GM12878 (cell line): ENCODE data around the gene TRH. TPM values are rescaled to one million over a fixed set of nuclear protein-coding genes. Genes with fewer than 3 reads are reported as not detected.

Source experiments
- ATAC-seq: fragments of 200-7000 bp; cut with Tn5 transposase; 3 replicates; pipeline ENCODE4 v1.9.1; 2020; ENCODE audit warnings: mild to moderate bottlenecking, moderate library complexity
- BruUV-seq: library from RNA; stranded (reverse); fragments of 400-500 nt; replicated peaks from 2 replicates; lab custom pipeline; 2021; lab: Mats Ljungman, UMichigan
- CTCF ChIA-PET: fragments of 300-600 bp; sonication (Branson Sonifier 250); formaldehyde crosslinking; extraction: SDS; loops from one replicate; lab custom pipeline; 2021; ENCODE audit warnings: inconsistent platforms; lab: Yijun Ruan, JAX
- POLR2A ChIA-PET: fragments of 350-600 bp; formaldehyde crosslinking; extraction: SDS; loops from one replicate; lab custom pipeline; 2021; ENCODE audit warnings: inconsistent platforms; lab: Charles Lee
- RAD21 ChIA-PET: fragments of 300-600 bp; sonication (Branson Sonifier 250); formaldehyde crosslinking; loops from one replicate; lab custom pipeline; 2023; ENCODE audit warnings: antibody characterized with exemption; ENCODE audit not compliant: unreplicated experiment; lab: Charles Lee
- SMC1A ChIA-PET: fragments of 300-600 bp; sonication (Branson Sonifier 250); formaldehyde crosslinking; loops from one replicate; lab custom pipeline; 2023; ENCODE audit not compliant: unreplicated experiment, uncharacterized antibody; lab: Charles Lee
- DNase-seq: peaks from one replicate; pipeline ENCODE4 v3.0.0-alpha.2; 2011; ENCODE audit warnings: low read depth, low spot score
- FAIRE-seq: peaks from 3 replicates; lab custom pipeline; 2011; peaks lifted over from hg19 to GRCh38; lab: Jason Lieb, UNC
- H2AFZ ChIP-seq: 2 replicates; pipeline ENCODE4 v1.6.0; 2011; ENCODE audit warnings: low read depth, low read length, control low read depth; ENCODE audit not compliant: control insufficient read depth
- H3K27ac ChIP-seq: 2 replicates; pipeline ENCODE4 v1.5.1; 2011; ENCODE audit warnings: control low read depth; ENCODE audit not compliant: control insufficient read depth, insufficient read depth
- H3K27me3 ChIP-seq, 2 experiments: replicated peaks in 1 of 2; 2 replicates each; pipeline versions ENCODE4 v1.6.0 to v1.6.1; 2011; ENCODE audit warnings: low read length in 1 of 2; ENCODE audit not compliant: control insufficient read depth in 2 of 2, insufficient read depth in 2 of 2
- H3K36me3 ChIP-seq, 2 experiments: 2 replicates each; pipeline ENCODE4 v1.5.1; 2011; ENCODE audit warnings: low read length in 1 of 2; ENCODE audit not compliant: control insufficient read depth in 2 of 2, insufficient read depth in 2 of 2
- H3K4me1 ChIP-seq: 2 replicates; pipeline ENCODE4 v1.6.1; 2011; ENCODE audit warnings: mild to moderate bottlenecking, low read length, moderate library complexity, mixed read lengths; ENCODE audit not compliant: control insufficient read depth, insufficient read depth
- H3K4me2 ChIP-seq: 2 replicates; pipeline ENCODE4 v1.6.0; 2011; ENCODE audit warnings: control low read depth; ENCODE audit not compliant: control insufficient read depth, insufficient read depth
- H3K4me3 ChIP-seq: fragments of 200-600 bp; sonication (generic); 2 replicates; pipeline ENCODE4 v1.5.1; 2016
- H3K79me2 ChIP-seq: 2 replicates; pipeline ENCODE4 v1.6.0; 2011; ENCODE audit warnings: low read length; ENCODE audit not compliant: control insufficient read depth, insufficient read depth
- H3K9ac ChIP-seq: 2 replicates; pipeline ENCODE4 v1.8.0; 2011; ENCODE audit warnings: low read length, control low read depth, mixed read lengths; ENCODE audit not compliant: control insufficient read depth, insufficient read depth
- H3K9me3 ChIP-seq: replicated peaks from 3 replicates; pipeline ENCODE4 v1.5.1; 2011; ENCODE audit warnings: mild to moderate bottlenecking, low read length; ENCODE audit not compliant: control insufficient read depth, insufficient read depth
- H4K20me1 ChIP-seq: 2 replicates; pipeline ENCODE4 v1.6.0; 2011; ENCODE audit not compliant: control insufficient read depth, insufficient read depth
- BACH1 ChIP-seq: fragments of 450-650 bp; IDR thresholded peaks from 2 replicates; pipeline ENCODE4 v1.6.1; 2017; ENCODE audit warnings: mild to moderate bottlenecking, borderline replicate concordance
- CREM ChIP-seq: IDR thresholded peaks from 2 replicates; pipeline ENCODE4 v1.6.1; 2014; ENCODE audit warnings: antibody characterized with exemption, low read depth
- EGR1 ChIP-seq, 2 experiments: IDR thresholded peaks; 1 replicate in 1 of 2; 2 replicates in 1 of 2; pipeline ENCODE4 v1.6.1; 2011 to 2012; ENCODE audit warnings: low read depth in 2 of 2, low read length in 2 of 2, borderline replicate concordance in 1 of 2, mild to moderate bottlenecking in 1 of 2, moderate library complexity in 1 of 2
- ELK1 ChIP-seq: IDR thresholded peaks from 2 replicates; pipeline ENCODE4 v1.6.1; 2012; ENCODE audit warnings: low read depth, low read length, improper control_type of control experiment
- MTA3 ChIP-seq: IDR thresholded peaks from 2 replicates; pipeline ENCODE4 v1.6.1; 2012; ENCODE audit warnings: low read length, inconsistent platforms, borderline replicate concordance
- MYC ChIP-seq: IDR thresholded peaks from 2 replicates; pipeline ENCODE4 v1.6.1; 2011; ENCODE audit warnings: mild to moderate bottlenecking, low read length, moderate library complexity, inconsistent platforms; ENCODE audit not compliant: insufficient read depth, insufficient replicate concordance, insufficient read length, severe bottlenecking
- NBN ChIP-seq: fragments of 450-650 bp; IDR thresholded peaks from 2 replicates; pipeline ENCODE4 v1.6.1; 2016
- NFIC ChIP-seq: IDR thresholded peaks from 2 replicates; pipeline ENCODE4 v1.6.1; 2012; ENCODE audit warnings: low read depth, mild to moderate bottlenecking, inconsistent platforms, low read length, moderate library complexity
- NFYA ChIP-seq: IDR thresholded peaks from 2 replicates; pipeline ENCODE4 v1.6.1; 2011; ENCODE audit warnings: low read depth, mild to moderate bottlenecking, low read length, improper control_type of control experiment, borderline replicate concordance
- SMARCA5 ChIP-seq: fragments of 450-650 bp; IDR thresholded peaks from 2 replicates; pipeline ENCODE4 v1.6.1; 2017; ENCODE audit warnings: mild to moderate bottlenecking
- SMC3 ChIP-seq: IDR thresholded peaks from 2 replicates; pipeline ENCODE4 v1.6.1; 2011; ENCODE audit warnings: low read length, improper control_type of control experiment, borderline replicate concordance
- TARDBP ChIP-seq: IDR thresholded peaks from 2 replicates; pipeline ENCODE4 v1.6.1; 2016; ENCODE audit warnings: borderline replicate concordance
- TCF12 ChIP-seq: IDR thresholded peaks from 2 replicates; pipeline ENCODE4 v1.6.1; 2011; ENCODE audit warnings: low read depth, mild to moderate bottlenecking, low read length
- TCF7 ChIP-seq: IDR thresholded peaks from 2 replicates; pipeline ENCODE4 v1.6.1; 2014; ENCODE audit warnings: antibody characterized with exemption, borderline replicate concordance
- WGBS: methylation state at CpG from one replicate; pipeline ENCODE4 v1.1.6; 2016; ENCODE audit warnings: low lambda C conversion rate; ENCODE audit not compliant: insufficient replicate concordance, insufficient coverage; ENCODE audit errors: missing lambda C conversion rate; 5-methylcytosine and 5-hydroxymethylcytosine counted together
- in situ Hi-C: fragments of 300-500 bp; cut with MboI; formaldehyde crosslinking; loops from 9 replicates; pipeline ENCODE4 v1.14.3; 2018; ENCODE audit warnings: mixed read lengths
- intact Hi-C: fragments of 100-400 bp; cut with micrococcal nuclease; formaldehyde crosslinking; loops from one replicate; pipeline ENCODE4 v1.14.2; 2022; ENCODE audit not compliant: unreplicated experiment
- polyA plus RNA-seq, 11 experiments: library from polyadenylated mRNA; depleted of rRNA in 4 of 11; unstranded in 6 of 11; stranded (reverse) in 5 of 11; fragments of >200 nt; fragmentation: Nextera tagmentation in 4 of 11; fragmentation: Illumina TruSeq in 1 of 11; extraction: Ambion mirVana in 4 of 11; extraction: Trizol in 1 of 11; gene quantifications; 1 replicate in 1 of 11; 2 replicates in 10 of 11; pipeline versions ENCODE4 v1.2.1 to v1.2.3, GENCODE V29; 2011 to 2016; ENCODE audit warnings: inconsistent platforms in 2 of 11, missing spikeins in 2 of 11, low read depth in 1 of 11
- total RNA-seq, 4 experiments: library from RNA; depleted of rRNA in 3 of 4; stranded (reverse); fragments of >200 nt in 3 of 4; fragmentation: Illumina TruSeq in 1 of 4; extraction: Trizol in 1 of 4; gene quantifications; 2 replicates each; pipeline versions ENCODE4 v1.2.1 to v1.2.3, GENCODE V29; 2013 to 2021
- TF ChIP-seq, protein P1 (sequence below): IDR thresholded peaks from 2 replicates; pipeline ENCODE4 v1.6.1; 2011; ENCODE audit warnings: borderline replicate concordance, low read depth, mild to moderate bottlenecking, moderate library complexity, low read length; ENCODE audit not compliant: insufficient read depth, poor library complexity, severe bottlenecking
- TF ChIP-seq, protein P2 (sequence below): fragments of 450-650 bp; IDR thresholded peaks from 2 replicates; pipeline ENCODE4 v1.6.1; 2016; ENCODE audit warnings: mild to moderate bottlenecking
- TF ChIP-seq, protein P3 (sequence below): fragments of 450-650 bp; IDR thresholded peaks from 2 replicates; pipeline ENCODE4 v1.6.1; 2017; ENCODE audit warnings: mild to moderate bottlenecking, low read depth, inconsistent platforms; ENCODE audit not compliant: poor library complexity, severe bottlenecking

Gene TRH
- total and polyA plus RNA-seq, 10 of the 15 experiments (the other 5 are each of a cell fraction or from before 2014, with no cell fraction given): not detected

DNA sequence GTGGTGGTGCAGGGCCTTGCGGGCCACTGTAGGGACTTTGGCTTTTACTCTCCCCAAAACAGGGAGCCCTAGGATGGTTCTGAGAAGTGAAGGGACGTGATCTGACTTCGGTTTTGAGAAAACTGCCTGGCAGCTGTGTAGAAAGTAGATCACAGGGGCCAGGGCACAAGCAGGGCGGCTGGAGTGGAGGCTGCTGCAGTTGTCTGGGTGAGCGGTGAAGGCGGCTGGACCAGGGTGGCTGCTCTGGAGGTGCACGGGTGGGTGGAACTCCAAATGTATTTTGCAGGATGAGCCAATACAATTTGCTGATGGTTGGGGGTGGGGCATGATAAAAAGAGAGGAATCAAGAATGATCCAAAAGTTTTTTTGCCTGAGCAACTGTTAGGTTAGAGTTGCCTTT is 29.8 kb upstream of the TRH start:
- ChIA-PET RAD21 (no interaction called here), POLR2A (interaction anchor here (0.5 kb wide), 1 partner anchor 154 kb away, joined by 4 read pairs; no protein-coding TSS in a partner anchor), CTCF (interaction anchor here (0.9 to 1.4 kb wide), 2 partner anchors 161 to 295 kb away, joined by 3 to 5 read pairs; no protein-coding TSS in a partner anchor), SMC1A (interaction anchor here (0.9 to 1.1 kb wide), 2 partner anchors 21 to 146 kb away, joined by 3 read pairs; no protein-coding TSS in a partner anchor)
- ATAC-seq (no peak), DNase-seq (no peak), FAIRE-seq (no peak)
- Histone ChIP-seq H3K4me1 (no peaks in the 10 kb centered on the region), H3K36me3 (no peaks in the 10 kb centered on the region), H2AFZ (no peak overlapping the region), H3K27me3 (peaks cover 0 to 2% of the 10 kb centered on the region in 2 experiments; a peak in 1 of 4 replicates), H3K4me3 (no peak overlapping the region), H3K27ac (no peak overlapping the region), H4K20me1 (no peaks in the 10 kb centered on the region), H3K9ac (no peak overlapping the region), H3K4me2 (no peak overlapping the region), H3K9me3 (no peaks in the 10 kb centered on the region), H3K79me2 (no peaks in the 10 kb centered on the region)
- intact Hi-C loops: loop anchor here (5.0 kb wide), 1 partner anchor 48 kb away; no protein-coding TSS in a partner anchor
- no peak for TF ChIP-seq NFIC
- TF ChIP-seq, protein P1, sequence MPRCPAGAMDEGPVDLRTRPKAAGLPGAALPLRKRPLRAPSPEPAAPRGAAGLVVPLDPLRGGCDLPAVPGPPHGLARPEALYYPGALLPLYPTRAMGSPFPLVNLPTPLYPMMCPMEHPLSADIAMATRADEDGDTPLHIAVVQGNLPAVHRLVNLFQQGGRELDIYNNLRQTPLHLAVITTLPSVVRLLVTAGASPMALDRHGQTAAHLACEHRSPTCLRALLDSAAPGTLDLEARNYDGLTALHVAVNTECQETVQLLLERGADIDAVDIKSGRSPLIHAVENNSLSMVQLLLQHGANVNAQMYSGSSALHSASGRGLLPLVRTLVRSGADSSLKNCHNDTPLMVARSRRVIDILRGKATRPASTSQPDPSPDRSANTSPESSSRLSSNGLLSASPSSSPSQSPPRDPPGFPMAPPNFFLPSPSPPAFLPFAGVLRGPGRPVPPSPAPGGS: no peak
- TF ChIP-seq BACH1: no peak
- no peak for TF ChIP-seq MYC
- TF ChIP-seq SMC3: no peak
- no peak for TF ChIP-seq TCF7
- TF ChIP-seq, protein P2, sequence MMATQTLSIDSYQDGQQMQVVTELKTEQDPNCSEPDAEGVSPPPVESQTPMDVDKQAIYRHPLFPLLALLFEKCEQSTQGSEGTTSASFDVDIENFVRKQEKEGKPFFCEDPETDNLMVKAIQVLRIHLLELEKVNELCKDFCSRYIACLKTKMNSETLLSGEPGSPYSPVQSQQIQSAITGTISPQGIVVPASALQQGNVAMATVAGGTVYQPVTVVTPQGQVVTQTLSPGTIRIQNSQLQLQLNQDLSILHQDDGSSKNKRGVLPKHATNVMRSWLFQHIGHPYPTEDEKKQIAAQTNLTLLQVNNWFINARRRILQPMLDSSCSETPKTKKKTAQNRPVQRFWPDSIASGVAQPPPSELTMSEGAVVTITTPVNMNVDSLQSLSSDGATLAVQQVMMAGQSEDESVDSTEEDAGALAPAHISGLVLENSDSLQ: no peak
- no peak for TF ChIP-seq NBN
- TF ChIP-seq NFYA: no peak
- TF ChIP-seq EGR1 (IDR thresholded peaks at IDR 0.05; ENCODE audit: borderline replicate concordance in 1 of 2, low read depth in 2 of 2, low read length in 2 of 2): no peak
- TF ChIP-seq, protein P3, sequence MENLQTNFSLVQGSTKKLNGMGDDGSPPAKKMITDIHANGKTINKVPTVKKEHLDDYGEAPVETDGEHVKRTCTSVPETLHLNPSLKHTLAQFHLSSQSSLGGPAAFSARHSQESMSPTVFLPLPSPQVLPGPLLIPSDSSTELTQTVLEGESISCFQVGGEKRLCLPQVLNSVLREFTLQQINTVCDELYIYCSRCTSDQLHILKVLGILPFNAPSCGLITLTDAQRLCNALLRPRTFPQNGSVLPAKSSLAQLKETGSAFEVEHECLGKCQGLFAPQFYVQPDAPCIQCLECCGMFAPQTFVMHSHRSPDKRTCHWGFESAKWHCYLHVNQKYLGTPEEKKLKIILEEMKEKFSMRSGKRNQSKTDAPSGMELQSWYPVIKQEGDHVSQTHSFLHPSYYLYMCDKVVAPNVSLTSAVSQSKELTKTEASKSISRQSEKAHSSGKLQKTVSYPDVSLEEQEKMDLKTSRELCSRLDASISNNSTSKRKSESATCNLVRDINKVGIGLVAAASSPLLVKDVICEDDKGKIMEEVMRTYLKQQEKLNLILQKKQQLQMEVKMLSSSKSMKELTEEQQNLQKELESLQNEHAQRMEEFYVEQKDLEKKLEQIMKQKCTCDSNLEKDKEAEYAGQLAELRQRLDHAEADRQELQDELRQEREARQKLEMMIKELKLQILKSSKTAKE: no peak
- TF ChIP-seq SMARCA5: no peak
- no peak for TF ChIP-seq MTA3
- no peak for TF ChIP-seq CREM
- TF ChIP-seq ELK1: no peak
- no peak for TF ChIP-seq TARDBP
- TF ChIP-seq TCF12: no peak
- no TSS peak for BruUV-seq
- in situ Hi-C loops: no loop called here
- 46% methylated on average over 7 of the region's 7 CpGs for WGBS
